Measurements from ENCODE around the gene EPN2. TPM values are rescaled to one million over a fixed set of nuclear protein-coding genes. Genes with fewer than 3 reads are reported as not detected.

The EPN2 gene
- polyA plus RNA-seq, 1 donor from 2014 or later: 37.8 TPM

DNA sequence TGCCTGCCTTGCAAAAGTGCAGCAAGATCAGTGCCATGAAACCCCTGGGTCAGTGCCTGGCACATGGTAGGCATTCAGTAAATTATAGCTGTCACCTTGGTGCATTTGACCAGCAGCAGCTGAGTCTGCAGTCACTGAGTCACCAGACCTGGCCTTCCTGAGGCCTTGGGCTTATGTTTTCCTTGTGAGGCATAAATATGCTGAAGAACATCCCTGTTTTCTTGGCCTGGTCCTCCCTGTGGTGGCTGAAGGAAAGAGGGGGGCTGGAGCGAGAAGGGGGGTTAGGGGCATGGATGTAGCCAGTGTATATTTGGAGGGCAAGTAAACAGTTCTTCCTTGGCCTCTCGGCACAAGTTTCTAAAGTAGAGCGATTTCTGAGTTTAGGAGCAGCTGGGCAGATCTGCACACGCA lies 26.5 kb downstream of the EPN2 start:
- Histone ChIP-seq H3K27ac (ENCODE audit: low read length) (no peak overlapping the region), H3K9me3 (ENCODE audit: low read length) (no peaks in the 10 kb centered on the region), H3K4me3 (ENCODE audit: low read length) (no peak overlapping the region), H2AFZ (ENCODE audit: low read depth, low read length) (no peak overlapping the region), H3K4me2 (ENCODE audit: low read length) (no peak overlapping the region), H3F3A (ENCODE audit: insufficient read depth, low read length, poor library complexity, severe bottlenecking) (no peaks in the 10 kb centered on the region), H3K27me3 (ENCODE audit: insufficient read depth, low read depth, low read length) (no peaks in the 10 kb centered on the region), H4K20me1 (ENCODE audit: insufficient read depth) (no peaks in the 10 kb centered on the region), H3K36me3 (ENCODE audit: insufficient read depth, low read length) (no peaks in the 10 kb centered on the region), H3K9me2 (ENCODE audit: insufficient read depth, low read length) (no peaks in the 10 kb centered on the region), H3K9ac (ENCODE audit: low read length) (no peak overlapping the region), H3K79me2 (replicated peaks; ENCODE audit: insufficient read depth, low read length) (peaks cover 7% of the 10 kb centered on the region)
- TF ChIP-seq SMC3 (conservative IDR thresholded peaks at IDR 0.05; ENCODE audit: poor library complexity) (no peak), MXI1 (conservative IDR thresholded peaks at IDR 0.05; ENCODE audit: poor library complexity, severe bottlenecking) (no peak), RAD21 (conservative IDR thresholded peaks at IDR 0.05) (no peak), EZH2 (IDR thresholded peaks at IDR 0.05; ENCODE audit: borderline replicate concordance, insufficient read depth, low read length, poor library complexity, severe bottlenecking) (no peak), POLR2AphosphoS5 (IDR thresholded peaks at IDR 0.05) (no peak)
- TF ChIP-seq, protein P1, sequence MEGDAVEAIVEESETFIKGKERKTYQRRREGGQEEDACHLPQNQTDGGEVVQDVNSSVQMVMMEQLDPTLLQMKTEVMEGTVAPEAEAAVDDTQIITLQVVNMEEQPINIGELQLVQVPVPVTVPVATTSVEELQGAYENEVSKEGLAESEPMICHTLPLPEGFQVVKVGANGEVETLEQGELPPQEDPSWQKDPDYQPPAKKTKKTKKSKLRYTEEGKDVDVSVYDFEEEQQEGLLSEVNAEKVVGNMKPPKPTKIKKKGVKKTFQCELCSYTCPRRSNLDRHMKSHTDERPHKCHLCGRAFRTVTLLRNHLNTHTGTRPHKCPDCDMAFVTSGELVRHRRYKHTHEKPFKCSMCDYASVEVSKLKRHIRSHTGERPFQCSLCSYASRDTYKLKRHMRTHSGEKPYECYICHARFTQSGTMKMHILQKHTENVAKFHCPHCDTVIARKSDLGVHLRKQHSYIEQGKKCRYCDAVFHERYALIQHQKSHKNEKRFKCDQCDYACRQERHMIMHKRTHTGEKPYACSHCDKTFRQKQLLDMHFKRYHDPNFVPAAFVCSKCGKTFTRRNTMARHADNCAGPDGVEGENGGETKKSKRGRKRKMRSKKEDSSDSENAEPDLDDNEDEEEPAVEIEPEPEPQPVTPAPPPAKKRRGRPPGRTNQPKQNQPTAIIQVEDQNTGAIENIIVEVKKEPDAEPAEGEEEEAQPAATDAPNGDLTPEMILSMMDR (IDR thresholded peaks at IDR 0.05; ENCODE audit: poor library complexity, severe bottlenecking): no peak

DNA sequence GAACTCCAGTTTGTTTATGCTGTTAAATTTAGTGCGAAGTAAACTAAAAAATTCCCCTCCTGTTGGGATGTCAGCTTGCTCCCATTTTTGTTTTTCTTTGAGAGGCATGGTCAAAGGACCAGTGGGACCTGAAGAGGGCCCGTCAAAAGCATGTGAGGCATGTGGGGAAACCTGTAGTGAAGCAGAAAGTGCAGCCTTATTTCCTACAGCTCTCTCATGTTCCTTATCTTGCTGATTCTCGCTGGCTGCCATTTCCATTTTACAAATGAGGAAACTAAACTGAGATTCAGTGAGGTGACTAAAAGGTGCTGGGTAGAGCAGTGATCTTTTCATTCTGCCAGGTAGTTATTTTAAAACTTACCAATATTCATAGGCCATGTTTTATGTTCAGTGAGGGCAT lies 27.1 kb downstream of the EPN2 start:
- Histone ChIP-seq H3K79me2 (replicated peaks; ENCODE audit: insufficient read depth, low read length) (peaks cover 7% of the 10 kb centered on the region), H3K4me2 (ENCODE audit: low read length) (no peak overlapping the region), H3K9ac (ENCODE audit: low read length) (no peak overlapping the region), H3K4me3 (ENCODE audit: low read length) (no peak overlapping the region), H3F3A (ENCODE audit: insufficient read depth, low read length, poor library complexity, severe bottlenecking) (no peaks in the 10 kb centered on the region), H3K9me2 (ENCODE audit: insufficient read depth, low read length) (no peaks in the 10 kb centered on the region), H3K36me3 (ENCODE audit: insufficient read depth, low read length) (no peaks in the 10 kb centered on the region), H3K27me3 (ENCODE audit: insufficient read depth, low read depth, low read length) (no peaks in the 10 kb centered on the region), H2AFZ (ENCODE audit: low read depth, low read length) (no peak overlapping the region), H4K20me1 (ENCODE audit: insufficient read depth) (no peaks in the 10 kb centered on the region), H3K9me3 (ENCODE audit: low read length) (no peaks in the 10 kb centered on the region), H3K27ac (ENCODE audit: low read length) (no peak overlapping the region)
- TF ChIP-seq RAD21 (conservative IDR thresholded peaks at IDR 0.05) (no peak), MXI1 (conservative IDR thresholded peaks at IDR 0.05; ENCODE audit: poor library complexity, severe bottlenecking) (no peak), POLR2AphosphoS5 (IDR thresholded peaks at IDR 0.05) (no peak), TAF1 (IDR thresholded peaks at IDR 0.05; ENCODE audit: low read depth) (no peak), SMC3 (conservative IDR thresholded peaks at IDR 0.05; ENCODE audit: poor library complexity) (no peak), EZH2 (IDR thresholded peaks at IDR 0.05; ENCODE audit: borderline replicate concordance, insufficient read depth, low read length, poor library complexity, severe bottlenecking) (no peak), EP300 (conservative IDR thresholded peaks at IDR 0.05; ENCODE audit: poor library complexity, severe bottlenecking) (no peak)
- TF ChIP-seq, protein P1 (IDR thresholded peaks at IDR 0.05; ENCODE audit: poor library complexity, severe bottlenecking): no peak
- TF ChIP-seq, protein P2, sequence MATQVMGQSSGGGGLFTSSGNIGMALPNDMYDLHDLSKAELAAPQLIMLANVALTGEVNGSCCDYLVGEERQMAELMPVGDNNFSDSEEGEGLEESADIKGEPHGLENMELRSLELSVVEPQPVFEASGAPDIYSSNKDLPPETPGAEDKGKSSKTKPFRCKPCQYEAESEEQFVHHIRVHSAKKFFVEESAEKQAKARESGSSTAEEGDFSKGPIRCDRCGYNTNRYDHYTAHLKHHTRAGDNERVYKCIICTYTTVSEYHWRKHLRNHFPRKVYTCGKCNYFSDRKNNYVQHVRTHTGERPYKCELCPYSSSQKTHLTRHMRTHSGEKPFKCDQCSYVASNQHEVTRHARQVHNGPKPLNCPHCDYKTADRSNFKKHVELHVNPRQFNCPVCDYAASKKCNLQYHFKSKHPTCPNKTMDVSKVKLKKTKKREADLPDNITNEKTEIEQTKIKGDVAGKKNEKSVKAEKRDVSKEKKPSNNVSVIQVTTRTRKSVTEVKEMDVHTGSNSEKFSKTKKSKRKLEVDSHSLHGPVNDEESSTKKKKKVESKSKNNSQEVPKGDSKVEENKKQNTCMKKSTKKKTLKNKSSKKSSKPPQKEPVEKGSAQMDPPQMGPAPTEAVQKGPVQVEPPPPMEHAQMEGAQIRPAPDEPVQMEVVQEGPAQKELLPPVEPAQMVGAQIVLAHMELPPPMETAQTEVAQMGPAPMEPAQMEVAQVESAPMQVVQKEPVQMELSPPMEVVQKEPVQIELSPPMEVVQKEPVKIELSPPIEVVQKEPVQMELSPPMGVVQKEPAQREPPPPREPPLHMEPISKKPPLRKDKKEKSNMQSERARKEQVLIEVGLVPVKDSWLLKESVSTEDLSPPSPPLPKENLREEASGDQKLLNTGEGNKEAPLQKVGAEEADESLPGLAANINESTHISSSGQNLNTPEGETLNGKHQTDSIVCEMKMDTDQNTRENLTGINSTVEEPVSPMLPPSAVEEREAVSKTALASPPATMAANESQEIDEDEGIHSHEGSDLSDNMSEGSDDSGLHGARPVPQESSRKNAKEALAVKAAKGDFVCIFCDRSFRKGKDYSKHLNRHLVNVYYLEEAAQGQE (IDR thresholded peaks at IDR 0.05; ENCODE audit: borderline replicate concordance): no peak
